Liver (tissue), 3 donors: ENCODE results near the gene PGAP6.

Source experiments
- CTCF ChIP-seq: fragments of 150-350 bp; IDR thresholded peaks from 2 replicates; pipeline ENCODE4 v1.5.1; 2017; ENCODE audit warnings: improper control_type of control experiment, low read depth, low read length; ENCODE audit not compliant: missing input control
- GABPA ChIP-seq, 2 donors: IDR thresholded peaks in 1 of 2; conservative IDR thresholded peaks in 1 of 2; 2 replicates each; pipeline ENCODE4 v1.6.1; 2016; ENCODE audit warnings: antibody characterized with exemption in 2 of 2, mild to moderate bottlenecking in 1 of 2, moderate library complexity in 1 of 2
- REST ChIP-seq: IDR thresholded peaks from 2 replicates; pipeline ENCODE4 v1.6.1; 2016; ENCODE audit warnings: antibody characterized with exemption, mild to moderate bottlenecking
- RXRA ChIP-seq, 2 donors: IDR thresholded peaks; 2 replicates each; pipeline ENCODE4 v1.6.1; 2017 to 2018; ENCODE audit warnings: antibody characterized with exemption in 2 of 2, mild to moderate bottlenecking in 1 of 2
- donor health status: healthy.
- donor health status: healthy.

GRCh38 chr16:337437-337836 lies 44.3 kb downstream of the PGAP6 start:
- TF ChIP-seq REST, result no peak
- TF ChIP-seq CTCF, result no peak
- no peak for TF ChIP-seq RXRA (IDR thresholded peaks at IDR 0.05)
- no peak for TF ChIP-seq GABPA (IDR thresholded peaks at IDR 0.05 in 1 of 2, conservative IDR thresholded peaks at IDR 0.05 in 1 of 2)
